Left ventricle myocardium inferior (tissue), 1 donor: ENCODE data around the gene PLA2G2D. TPM values are rescaled to one million over a fixed set of nuclear protein-coding genes. Genes with fewer than 3 reads are reported as not detected.

Source experiments
- DNase-seq: peaks from one replicate; pipeline ENCODE4 v3.0.0-alpha.2; 2020
- H3K27ac ChIP-seq: fragments of 200-600 bp; replicated peaks from 2 replicates; pipeline ENCODE4 v1.8.0; 2021
- H3K27me3 ChIP-seq: fragments of 200-600 bp; 2 replicates; pipeline ENCODE4 v1.8.0; 2021; ENCODE audit warnings: low read depth
- H3K36me3 ChIP-seq: fragments of 200-600 bp; 2 replicates; pipeline ENCODE4 v1.8.0; 2021
- H3K4me1 ChIP-seq: fragments of 200-600 bp; 2 replicates; pipeline ENCODE4 v1.8.0; 2021
- H3K4me3 ChIP-seq: fragments of 200-600 bp; 2 replicates; pipeline ENCODE4 v1.8.0; 2021; ENCODE audit warnings: mild to moderate bottlenecking, moderate library complexity
- H3K9me3 ChIP-seq: fragments of 200-600 bp; replicated peaks from 2 replicates; pipeline ENCODE4 v1.8.0; 2021
- CTCF ChIP-seq: fragments of 200-600 bp; IDR thresholded peaks from 2 replicates; pipeline ENCODE4 v1.8.0; 2021; ENCODE audit warnings: antibody characterized with exemption, mild to moderate bottlenecking, borderline replicate concordance
- intact Hi-C: fragments of 100-400 bp; cut with micrococcal nuclease; formaldehyde crosslinking; loops from one replicate; pipeline ENCODE4 v1.11.0; 2022
- total RNA-seq: library from RNA; stranded (reverse); fragmentation: NEBNext Ultra II Directional; extraction: Animal tissue kit (Norgen Biotek cat#: 25700); gene quantifications from one replicate; pipeline ENCODE4 v1.2.1, GENCODE V29; 2021
- donor health status: DM: no; HTN: yes; CAD: no; lungs with severe emphysema.

Gene PLA2G2D
- total RNA-seq, 1 donor from 2014 or later, result not detected

- DNase-seq, result no peak
- intact Hi-C loops, result no loop called here
- no peaks in the 10 kb centered on the region for H3K36me3 ChIP-seq
- peaks cover 18% of the 10 kb centered on the region for H3K4me1 ChIP-seq
- H3K4me3 ChIP-seq, result no peak overlapping the region
- H3K27ac ChIP-seq, result no peak overlapping the region
- peaks cover 33% of the 10 kb centered on the region for H3K27me3 ChIP-seq
- H3K9me3 ChIP-seq, result no peaks in the 10 kb centered on the region
- TF ChIP-seq CTCF, result no peak
Measured at GRCh38 chr1:20148571-20149500, 29.5 kb upstream of the PLA2G2D start.

- no peaks in the 10 kb centered on the region for H3K9me3 ChIP-seq
- peaks cover 33% of the 10 kb centered on the region for H3K27me3 ChIP-seq
- no peaks in the 10 kb centered on the region for H3K36me3 ChIP-seq
- TF ChIP-seq CTCF, result no peak
- DNase-seq, result no peak
- no peak overlapping the region for H3K27ac ChIP-seq
- intact Hi-C loops, result no loop called here
- H3K4me3 ChIP-seq, result no peak overlapping the region
- peaks cover 14% of the 10 kb centered on the region for H3K4me1 ChIP-seq
Measured at GRCh38 chr1:20147846-20148570, 28.7 kb upstream of the PLA2G2D start.

- intact Hi-C loops, result no loop called here
- no peak for TF ChIP-seq CTCF
Measured at GRCh38 chr1:20143734-20144565, 24.6 kb upstream of the PLA2G2D start.

GRCh38 chr1:20143318-20143717, 24.0 kb upstream of the PLA2G2D start:
- Histone ChIP-seq H3K9me3 (no peaks in the 10 kb centered on the region), H3K4me3 (no peak overlapping the region), H3K27ac (no peak overlapping the region), H3K4me1 (no peaks in the 10 kb centered on the region), H3K27me3 (peaks cover 15% of the 10 kb centered on the region), H3K36me3 (no peaks in the 10 kb centered on the region)
- DNase-seq, result no peak
- intact Hi-C loops, result no loop called here
- TF ChIP-seq CTCF, result no peak

More at GRCh38 chr1:20143734-20144565, 24.6 kb upstream of the PLA2G2D start:
- Histone ChIP-seq H3K4me1 (no peaks in the 10 kb centered on the region), H3K4me3 (no peak overlapping the region), H3K9me3 (no peaks in the 10 kb centered on the region), H3K36me3 (no peaks in the 10 kb centered on the region), H3K27ac (no peak overlapping the region), H3K27me3 (peaks cover 21% of the 10 kb centered on the region)
- DNase-seq, result no peak
